GM19023 (cell line): Measurements from ENCODE around the gene KIF25.
"Not testable (repeated sequence)": the region's sequence is repeated elsewhere in the genome, so short reads cannot be mapped to it uniquely, and the experiment has no call there.

Source experiments
- ATAC-seq: cut with Tn5 transposase; IDR thresholded peaks from one replicate; pipeline ENCODE4 v1.9.1; 2021; ENCODE audit warnings: mild to moderate bottlenecking, moderate library complexity; ENCODE audit not compliant: unreplicated experiment

The KIF25 gene

GRCh38 chr6:167974640-167975344 is 22.7 kb upstream of the KIF25 start:
- no peak for ATAC-seq

- no peak for ATAC-seq
These were observed 22.0 kb upstream of the KIF25 start for GRCh38 chr6:167975458-167975857.

GRCh38 chr6:167976116-167976657 is 21.3 kb upstream of the KIF25 start:
- ATAC-seq: not testable (repeated sequence)

DNA sequence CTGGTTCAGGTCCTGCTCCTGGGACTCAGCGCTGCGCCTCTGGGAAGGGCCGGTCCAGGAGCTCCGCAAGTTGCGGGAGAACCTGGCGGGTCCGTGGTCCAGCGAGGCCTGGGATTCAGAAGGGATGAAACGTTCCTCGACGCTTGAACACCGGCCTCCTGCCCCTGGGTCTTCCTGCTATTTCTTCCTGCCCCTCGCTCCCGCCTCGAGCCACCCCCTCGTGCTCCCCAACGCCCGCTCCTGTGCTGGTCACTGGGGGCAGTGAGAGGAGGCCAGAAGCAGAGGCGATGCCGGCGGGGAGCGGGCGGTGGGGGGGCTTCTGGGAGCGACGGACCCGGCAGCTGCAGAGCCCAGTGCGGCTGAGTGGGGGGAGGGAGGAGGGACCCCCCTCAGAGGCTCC is 20.8 kb upstream of the KIF25 start:
- no peak for ATAC-seq

DNA sequence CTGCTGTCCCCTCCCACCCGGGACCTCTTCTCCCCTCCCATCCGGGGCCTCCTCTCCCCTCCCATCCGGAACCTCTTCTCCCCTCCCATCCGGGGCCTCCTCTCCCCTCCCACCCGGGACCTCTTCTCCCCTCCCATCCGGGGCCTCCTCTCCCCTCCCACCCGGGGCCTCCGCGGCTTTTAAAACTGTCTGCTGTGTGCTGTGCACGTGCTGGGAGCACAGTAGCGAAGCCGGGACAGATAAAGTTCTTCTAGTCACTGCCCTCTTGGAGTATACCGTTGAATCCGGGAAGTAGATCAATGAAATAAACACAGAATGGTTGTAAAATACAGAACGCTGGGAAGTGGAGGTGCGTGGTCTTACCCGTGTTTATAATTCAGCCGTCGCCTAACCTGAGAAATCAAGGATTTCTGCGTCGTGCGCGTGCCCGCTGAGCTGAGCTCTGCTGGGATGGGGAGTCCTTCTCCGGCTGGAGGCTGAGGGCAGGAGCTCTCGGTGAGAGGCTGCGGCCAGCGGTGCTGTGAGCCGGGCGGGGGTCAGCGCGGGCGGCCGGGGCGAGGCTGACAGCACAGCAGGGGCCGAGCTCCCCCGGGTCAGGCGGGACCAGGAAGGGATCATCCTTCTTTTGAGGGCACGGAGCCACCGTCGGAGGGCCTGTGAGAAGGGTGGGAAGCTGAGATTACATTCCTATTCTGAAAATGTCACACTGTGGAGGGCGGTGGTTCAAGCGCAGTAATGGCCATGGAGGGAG is 19.6 kb upstream of the KIF25 start:
- no peak for ATAC-seq

GRCh38 chr6:167978607-167979006 is 18.9 kb upstream of the KIF25 start:
- ATAC-seq: no peak

DNA sequence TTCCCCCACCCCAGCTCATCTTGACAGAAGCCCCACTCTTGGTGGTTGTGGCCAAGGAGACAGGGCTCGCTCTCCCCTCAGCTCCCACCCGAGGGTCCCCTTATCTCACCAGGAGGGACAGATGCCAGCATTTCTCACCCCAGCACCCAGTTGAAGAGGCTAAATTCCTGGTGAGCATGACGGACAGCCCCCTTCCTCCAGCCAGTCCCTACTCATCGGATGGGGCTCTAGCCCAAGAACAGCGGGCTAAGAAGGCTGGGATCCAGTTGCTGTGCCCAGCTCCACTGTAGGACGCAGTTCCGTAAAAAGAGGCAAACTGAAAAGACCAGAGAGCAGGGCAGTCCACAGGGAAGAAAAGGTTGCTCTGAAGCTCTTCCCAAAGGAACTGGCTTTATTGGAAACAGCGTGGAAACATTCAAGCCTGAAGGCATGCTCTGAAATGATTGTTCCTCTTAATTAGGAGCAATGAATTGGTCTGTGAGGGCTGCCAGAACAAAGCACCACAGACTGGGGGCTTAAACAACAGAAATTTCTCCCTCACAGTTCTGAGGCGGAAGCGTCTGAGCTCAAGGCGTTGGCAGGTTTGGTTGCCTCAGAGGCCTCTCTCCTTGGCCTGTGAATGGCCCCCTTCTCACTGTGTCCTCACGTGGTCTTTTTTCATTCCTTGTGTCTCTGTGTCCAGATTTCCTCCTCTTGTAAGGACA is 17.9 kb upstream of the KIF25 start:
- ATAC-seq: no peak

DNA sequence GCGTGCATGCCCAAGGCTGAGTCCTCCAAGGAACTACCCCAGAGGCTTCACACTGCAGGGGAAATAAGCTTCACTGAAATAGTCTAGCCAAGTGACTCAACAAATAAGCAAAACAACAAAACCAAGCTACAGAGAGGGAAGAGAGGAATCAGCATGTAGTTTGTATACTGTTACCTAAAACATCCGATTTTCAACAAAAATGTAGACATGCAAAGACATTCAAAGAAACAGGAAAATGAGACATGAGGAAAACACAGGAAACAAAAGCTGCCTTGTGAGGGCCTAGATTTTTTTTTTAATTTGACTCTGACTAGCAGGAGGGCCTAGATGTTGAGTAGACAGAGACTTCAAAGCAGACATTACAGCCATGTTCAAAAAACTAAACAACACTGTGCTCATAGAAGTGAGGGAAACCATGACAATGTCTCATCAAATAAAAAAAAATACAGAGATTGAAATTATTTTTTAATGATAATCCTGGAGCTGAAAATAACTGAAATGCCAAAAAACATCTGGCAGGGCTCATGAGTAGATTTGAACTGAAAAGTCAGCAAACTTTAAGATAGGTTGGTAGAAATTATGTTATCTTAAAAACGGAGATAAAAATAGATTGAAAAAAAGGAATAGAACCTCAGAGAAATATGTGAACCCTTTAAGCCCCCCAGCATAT is 16.4 kb upstream of the KIF25 start:
- no peak for ATAC-seq

- no peak for ATAC-seq
These were observed 15.5 kb upstream of the KIF25 start for GRCh38 chr6:167981916-167982462.

- ATAC-seq: no peak
These were observed 13.2 kb upstream of the KIF25 start for GRCh38 chr6:167984144-167984719.

DNA sequence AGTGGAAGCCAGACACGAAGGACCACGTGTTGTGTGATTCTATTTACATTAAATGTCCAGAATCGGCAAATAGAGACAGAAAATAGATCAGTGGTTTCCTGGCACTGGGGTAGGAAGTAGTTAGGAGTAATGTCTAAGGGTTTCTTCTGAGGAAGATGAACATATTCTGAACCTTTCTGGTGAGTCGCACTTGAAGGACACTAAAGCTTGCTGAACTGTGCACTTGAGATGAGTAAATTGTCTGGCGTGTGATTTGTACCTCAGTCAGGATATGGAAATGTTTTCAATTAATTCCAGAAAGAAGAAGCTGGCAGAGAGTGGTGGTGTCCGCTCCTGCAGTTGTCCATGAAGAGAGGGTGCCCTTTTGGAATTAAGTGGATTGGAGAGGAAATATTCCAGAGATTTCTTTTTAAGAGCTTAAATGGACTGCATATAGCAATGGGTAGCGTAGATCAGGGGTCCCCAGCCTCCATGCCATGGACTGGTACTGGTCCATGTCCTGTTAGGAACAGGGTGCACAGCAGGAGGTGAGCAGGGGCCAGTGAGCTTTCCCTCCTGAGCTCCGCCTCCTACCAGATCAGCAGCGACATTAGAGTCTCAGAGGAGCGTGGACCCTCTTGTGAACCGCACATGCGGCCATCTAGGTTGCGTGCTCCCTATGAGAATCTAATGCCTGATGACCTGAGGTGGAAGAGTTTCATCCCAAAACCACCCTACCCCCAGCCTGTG is 12.4 kb upstream of the KIF25 start:
- no peak for ATAC-seq

DNA sequence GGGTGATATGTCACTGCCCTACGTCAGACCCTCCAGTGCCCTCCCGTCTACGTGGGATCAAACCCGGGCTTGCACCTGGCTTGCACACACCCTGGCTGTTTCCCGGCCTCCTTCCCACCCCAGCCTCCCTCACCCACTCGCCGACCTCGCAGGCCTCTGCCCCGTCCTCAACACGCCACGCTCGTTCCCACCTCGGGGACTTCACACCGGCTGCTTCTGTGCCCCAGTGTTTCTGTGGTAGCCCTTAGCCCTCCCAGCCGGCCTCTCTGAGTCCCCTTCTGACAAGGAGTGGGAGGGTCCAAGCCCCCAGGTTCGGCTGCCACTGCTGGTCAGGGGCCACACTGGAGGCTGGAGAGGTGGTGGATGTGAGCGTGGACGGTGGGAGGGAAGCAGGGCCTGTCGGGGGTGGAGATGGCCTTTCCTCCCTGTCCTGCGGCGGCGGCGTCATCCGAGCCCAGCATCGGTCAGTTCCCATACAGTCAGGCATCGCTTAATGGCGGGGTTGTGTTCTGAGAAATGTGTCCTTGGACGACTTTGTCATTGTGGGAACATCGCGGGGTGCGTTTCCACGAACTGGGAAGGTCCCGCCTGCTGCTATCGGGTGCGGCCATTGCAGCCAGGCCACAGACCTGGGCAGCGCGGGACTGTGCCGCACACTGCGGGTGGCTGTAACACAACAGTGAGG is 11.4 kb upstream of the KIF25 start:
- no peak for ATAC-seq

- ATAC-seq: no peak
These were observed 9.9 kb upstream of the KIF25 start for GRCh38 chr6:167987396-167988153.

DNA sequence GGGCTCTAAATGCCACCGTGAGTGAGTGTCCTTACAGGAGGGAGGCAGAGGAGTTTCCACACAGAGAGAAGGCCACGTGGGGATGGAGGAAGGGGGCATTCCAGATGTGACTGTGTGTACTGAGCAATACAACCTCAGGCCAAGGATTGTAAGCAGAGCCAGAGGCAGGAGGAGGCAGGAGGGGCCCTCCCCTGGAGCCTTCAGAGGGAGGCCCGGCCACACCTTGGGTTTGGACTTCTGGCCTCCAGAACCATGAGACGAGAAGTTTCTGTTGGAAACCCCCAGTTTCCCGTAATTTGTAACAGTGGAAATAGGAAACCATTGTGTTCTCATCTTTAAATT is 9.3 kb upstream of the KIF25 start:
- ATAC-seq: no peak

- ATAC-seq: no peak
These were observed 8.3 kb upstream of the KIF25 start for GRCh38 chr6:167988945-167989841.

- no peak for ATAC-seq
These were observed 7.2 kb upstream of the KIF25 start for GRCh38 chr6:167990016-167990945.
